ENCODE measurements around the gene GOLGA6L6.
"Not testable (repeated sequence)": the region's sequence is repeated elsewhere in the genome, so short reads cannot be mapped to it uniquely, and the experiment has no call there.

GRCh38 chr15:20586821-20587220, 45.2 kb upstream of the GOLGA6L6 start:
- TF ChIP-seq, protein P1, sequence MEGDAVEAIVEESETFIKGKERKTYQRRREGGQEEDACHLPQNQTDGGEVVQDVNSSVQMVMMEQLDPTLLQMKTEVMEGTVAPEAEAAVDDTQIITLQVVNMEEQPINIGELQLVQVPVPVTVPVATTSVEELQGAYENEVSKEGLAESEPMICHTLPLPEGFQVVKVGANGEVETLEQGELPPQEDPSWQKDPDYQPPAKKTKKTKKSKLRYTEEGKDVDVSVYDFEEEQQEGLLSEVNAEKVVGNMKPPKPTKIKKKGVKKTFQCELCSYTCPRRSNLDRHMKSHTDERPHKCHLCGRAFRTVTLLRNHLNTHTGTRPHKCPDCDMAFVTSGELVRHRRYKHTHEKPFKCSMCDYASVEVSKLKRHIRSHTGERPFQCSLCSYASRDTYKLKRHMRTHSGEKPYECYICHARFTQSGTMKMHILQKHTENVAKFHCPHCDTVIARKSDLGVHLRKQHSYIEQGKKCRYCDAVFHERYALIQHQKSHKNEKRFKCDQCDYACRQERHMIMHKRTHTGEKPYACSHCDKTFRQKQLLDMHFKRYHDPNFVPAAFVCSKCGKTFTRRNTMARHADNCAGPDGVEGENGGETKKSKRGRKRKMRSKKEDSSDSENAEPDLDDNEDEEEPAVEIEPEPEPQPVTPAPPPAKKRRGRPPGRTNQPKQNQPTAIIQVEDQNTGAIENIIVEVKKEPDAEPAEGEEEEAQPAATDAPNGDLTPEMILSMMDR (IDR thresholded peaks at IDR 0.05; ENCODE audit: insufficient read depth, low read length, poor library complexity, severe bottlenecking), result not testable (repeated sequence)
- TF ChIP-seq EZH2phosphoT487 (conservative IDR thresholded peaks at IDR 0.05; ENCODE audit: low read length), result not testable (repeated sequence)
